Subcutaneous adipose tissue (tissue), 4 donors: ENCODE measurements around the gene DUSP22. TPM values are rescaled to one million over a fixed set of nuclear protein-coding genes. Genes with fewer than 3 reads are reported as not detected.

Experiments
- CTCF ChIP-seq: fragments of 450-650 bp; IDR thresholded peaks from one replicate; pipeline ENCODE4 v1.5.1; 2016; ENCODE audit warnings: low read depth, mild to moderate bottlenecking, control low read depth, antibody characterized with exemption, moderate library complexity
- total RNA-seq, 4 donors: library from RNA; depleted of rRNA; stranded (reverse); fragments of >200 nt; gene quantifications; one replicate each; pipeline ENCODE4 v1.1.0, GENCODE V29; 2016

DUSP22 gene
- total RNA-seq, 4 donors from 2014 or later: 54.0 to 88.9 (median 64.9) TPM

DNA sequence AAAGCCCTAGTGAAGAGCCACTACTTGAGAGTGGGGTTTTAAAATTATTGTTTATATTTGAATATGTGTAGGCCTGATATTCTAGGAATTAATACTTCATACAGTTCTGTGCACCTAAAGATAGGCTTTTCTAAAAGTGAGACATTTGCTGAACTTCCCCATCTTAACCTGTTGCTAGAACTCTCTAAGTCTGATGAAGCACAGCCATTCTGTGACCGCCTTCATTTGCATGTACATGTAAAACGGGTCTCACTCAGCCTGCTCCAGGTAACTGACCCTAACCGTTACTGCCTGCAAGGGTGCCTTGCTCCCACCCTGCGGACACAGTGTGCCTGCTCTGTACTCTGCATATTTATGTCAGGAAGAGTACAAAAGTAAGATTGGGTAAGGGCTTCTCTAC is 54.9 kb downstream of the DUSP22 start:
- TF ChIP-seq CTCF: no peak

DNA sequence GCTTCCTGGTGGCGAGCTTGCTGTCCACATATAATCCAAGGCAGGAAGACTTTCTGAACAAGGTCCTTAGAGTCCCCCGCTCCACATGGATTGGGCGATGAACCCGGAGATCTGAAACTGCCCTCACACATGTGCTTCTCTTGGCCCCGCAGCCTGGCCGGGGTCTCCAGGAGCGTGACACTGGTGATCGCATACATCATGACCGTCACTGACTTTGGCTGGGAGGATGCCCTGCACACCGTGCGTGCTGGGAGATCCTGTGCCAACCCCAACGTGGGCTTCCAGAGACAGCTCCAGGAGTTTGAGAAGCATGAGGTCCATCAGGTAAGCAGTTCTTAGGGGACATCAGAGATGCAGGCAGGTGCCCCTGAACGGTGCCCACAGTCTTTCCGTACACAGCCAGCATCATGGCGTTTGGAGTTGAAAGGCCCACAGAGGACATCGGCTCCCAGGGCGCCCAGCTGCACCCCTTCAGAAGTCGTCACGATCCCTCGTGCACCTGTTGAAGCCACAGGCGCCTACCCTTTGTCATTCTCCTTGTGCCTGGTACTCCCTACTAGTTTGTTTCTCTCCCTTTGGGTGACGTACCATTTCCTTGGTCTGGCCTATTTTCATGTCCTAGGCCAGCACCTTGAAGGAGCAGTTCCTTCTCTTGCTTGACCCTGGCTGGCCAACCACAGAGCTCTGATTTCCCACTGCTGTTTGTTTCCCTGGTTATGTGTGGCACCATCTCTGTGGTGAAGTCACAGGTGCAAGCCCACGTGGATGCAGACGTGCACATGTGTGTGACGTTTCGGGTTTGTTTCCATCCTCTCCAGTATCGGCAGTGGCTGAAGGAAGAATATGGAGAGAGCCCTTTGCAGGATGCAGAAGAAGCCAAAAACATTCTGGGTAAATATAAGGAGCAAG is 55.9 kb downstream of the DUSP22 start:
- TF ChIP-seq CTCF: no peak

- no peak for TF ChIP-seq CTCF
Measured at GRCh38 chr6:348860-349396, 56.6 kb downstream of the DUSP22 start.

- no peak for TF ChIP-seq CTCF
Measured at GRCh38 chr6:349491-349921, 57.2 kb downstream of the DUSP22 start.

DNA sequence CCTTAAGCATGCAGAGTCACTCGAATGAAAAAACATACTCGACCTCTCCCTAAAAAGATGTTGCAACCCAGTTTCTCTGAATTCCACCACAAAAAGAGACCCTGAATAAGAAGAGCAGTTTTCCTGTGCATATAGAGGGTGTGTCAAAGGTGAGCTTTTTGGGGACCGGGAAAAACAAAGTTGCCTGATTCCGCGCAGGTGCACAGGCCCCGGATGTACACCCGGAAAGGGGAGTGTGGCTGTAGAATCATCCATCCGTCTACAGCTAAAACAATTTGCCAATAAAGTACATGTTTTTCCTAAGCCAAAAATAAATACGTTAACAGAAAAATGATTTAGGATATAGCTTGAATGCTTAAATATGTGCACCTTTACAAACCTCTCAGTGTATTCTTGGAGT is 58.1 kb downstream of the DUSP22 start:
- TF ChIP-seq CTCF: no peak

- no peak for TF ChIP-seq CTCF
Measured at GRCh38 chr6:351011-351866, 59.0 kb downstream of the DUSP22 start.

DNA sequence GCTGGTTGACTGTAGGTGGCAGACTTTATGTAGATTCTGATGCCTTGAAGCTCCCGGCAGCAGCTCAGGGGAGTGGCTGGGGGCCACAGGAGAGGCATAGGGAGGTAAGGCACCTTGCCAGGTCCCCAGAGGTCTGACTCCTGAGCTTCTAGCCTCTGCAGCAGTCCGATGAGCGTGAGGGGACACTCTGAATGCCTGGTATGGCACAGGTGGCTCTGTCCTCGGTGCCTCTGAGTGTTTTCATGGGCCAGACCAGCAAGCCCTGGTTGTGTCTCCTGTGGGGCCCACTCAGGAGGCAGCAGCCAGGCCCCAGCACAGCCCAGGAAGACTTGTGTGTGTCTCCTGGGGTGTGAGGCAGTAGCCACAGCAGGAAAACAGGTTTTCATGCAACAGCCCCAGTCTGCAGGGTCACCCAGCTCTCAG is 59.6 kb downstream of the DUSP22 start:
- no peak for TF ChIP-seq CTCF
